Activated effector memory CD4-positive, alpha-beta T cell treated with Interleukin-2 at 50 U/mL for 16 hours (primary cell): ENCODE measurements around the gene ALG5.

Experiments
- DNase-seq: peaks from one replicate; pipeline ENCODE4 v3.0.0-alpha.2; 2020

The ALG5 gene, protein sequence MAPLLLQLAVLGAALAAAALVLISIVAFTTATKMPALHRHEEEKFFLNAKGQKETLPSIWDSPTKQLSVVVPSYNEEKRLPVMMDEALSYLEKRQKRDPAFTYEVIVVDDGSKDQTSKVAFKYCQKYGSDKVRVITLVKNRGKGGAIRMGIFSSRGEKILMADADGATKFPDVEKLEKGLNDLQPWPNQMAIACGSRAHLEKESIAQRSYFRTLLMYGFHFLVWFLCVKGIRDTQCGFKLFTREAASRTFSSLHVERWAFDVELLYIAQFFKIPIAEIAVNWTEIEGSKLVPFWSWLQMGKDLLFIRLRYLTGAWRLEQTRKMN

DNA sequence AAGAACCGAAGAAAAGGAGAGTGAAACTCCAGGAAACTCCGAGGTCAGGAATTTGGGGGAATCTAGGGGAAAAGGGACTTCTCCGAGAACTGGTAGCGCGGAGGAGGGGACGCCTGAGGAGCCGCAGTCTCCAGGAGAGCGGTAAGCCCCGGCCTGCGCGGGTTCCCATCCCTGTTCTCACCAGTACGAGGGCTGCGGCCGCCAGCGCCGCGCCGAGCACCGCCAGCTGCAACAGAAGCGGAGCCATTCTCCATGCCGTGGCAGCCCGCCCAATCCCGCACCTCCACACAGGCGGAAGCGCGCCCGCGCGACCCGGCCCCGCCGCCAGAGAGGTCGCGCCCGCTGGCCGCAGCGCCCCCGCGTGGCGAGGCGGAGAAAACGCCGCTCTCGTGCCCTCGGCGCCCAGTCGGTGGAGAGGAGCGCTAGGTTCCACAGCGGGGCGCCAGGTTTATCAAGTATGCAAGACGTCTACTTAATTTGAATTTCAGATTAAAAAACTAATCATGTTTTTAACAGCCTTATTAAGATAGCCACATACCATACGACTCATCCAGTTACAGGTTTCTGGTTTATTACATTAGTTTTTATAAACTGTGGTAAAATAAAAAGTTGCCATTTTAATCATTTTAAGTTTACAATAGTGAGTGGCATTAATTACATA, at the start of gene ALG5:
Gene ALG5 (minus strand): TSS at position 287 of the 661 bp plus-strand sequence. CDS start 40 bp downstream, at position 247.
- DNase-seq: peak; percentile 92

DNA sequence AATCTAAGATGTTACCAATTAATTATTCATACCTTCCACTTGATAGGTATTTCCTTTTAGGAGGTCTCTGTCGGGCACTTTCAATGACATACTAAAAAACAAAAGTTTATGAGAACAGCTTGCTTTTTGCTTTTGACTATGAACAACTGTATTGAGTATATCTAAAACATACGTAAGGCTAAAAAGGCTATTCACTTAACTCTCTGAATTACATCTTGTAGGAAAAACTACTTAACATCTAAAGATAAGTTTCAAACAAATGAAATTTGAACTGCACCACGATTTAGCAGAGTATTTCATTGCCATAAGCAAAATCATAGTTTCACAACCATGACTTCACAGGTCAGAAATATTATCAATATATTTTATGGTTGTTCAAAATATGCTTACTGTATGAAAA, 48.7 kb upstream of the ALG5 start:
- no peak for DNase-seq

DNA sequence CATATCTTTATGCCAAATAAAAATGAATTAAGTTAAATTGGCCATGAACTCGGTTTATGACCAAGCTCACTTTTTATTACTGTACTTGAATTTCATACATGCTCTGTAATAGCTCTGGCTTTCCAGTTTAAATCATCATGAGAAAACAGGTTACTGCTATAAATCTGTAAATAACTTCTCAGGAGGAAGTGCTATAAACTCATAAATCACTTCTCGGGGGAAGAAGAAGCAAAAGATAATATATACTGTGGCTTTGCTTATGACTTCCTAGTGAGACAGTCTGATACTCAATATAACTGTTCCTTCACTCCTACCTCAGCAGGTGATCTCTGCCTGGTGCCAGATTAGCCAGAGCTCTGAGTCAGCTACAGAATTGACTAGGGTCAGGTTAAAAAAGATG, 47.9 kb upstream of the ALG5 start:
- no peak for DNase-seq

DNA sequence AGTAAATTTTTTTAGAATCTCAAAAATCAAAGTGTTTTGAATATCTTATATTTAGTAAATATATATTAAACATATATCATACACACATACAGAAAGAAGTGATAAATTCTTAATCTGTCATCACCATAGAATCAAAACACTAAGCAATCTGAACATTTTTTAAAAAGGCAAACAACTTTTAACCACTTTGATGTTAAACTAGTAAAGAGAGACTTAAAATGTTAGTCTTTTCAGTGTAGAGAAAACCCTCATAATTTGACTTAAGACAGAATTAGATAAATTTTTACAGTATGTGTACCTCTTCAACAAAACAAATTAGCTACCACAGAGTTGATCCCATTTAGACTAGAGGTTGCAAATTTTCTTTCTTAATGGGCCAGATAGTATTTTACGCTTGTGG, 46.9 kb upstream of the ALG5 start:
- no peak for DNase-seq

DNA sequence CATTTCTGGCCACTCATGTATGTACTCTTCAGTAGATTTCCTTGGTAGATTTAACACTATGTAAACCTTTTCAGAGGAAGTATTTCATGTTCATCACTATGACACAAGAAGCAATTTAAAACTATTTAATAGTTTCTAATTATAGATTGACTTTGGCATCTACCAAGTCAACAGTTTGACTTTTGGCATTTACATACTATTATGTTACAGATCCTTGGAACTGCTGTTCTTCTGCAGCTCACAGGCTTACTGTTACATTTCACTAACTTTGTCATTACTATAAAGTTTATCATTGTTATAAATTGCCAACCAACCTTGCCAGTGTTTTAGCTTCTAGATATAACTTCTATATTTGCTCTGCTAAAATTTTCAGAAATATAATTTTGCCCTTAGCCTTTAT, 41.6 kb upstream of the ALG5 start:
- DNase-seq: no peak

DNA sequence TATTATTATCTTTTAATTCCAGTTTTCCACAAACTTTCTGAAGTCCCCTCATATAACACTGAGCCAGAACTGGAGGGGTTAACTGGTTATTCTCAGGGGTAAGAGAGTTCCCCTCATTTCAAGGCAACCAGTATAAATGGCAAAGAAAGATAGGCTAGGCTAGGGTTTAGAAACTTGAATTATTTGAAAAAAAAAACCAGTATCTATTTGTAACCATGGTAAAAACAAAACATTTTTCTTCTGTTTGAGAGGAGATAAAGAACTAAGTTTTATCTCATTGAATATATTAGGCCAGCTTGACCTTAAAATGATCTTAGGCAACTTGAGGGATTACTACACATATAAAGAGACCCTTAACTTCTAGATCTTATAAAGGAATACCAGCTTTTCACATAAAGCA, 40.8 kb upstream of the ALG5 start:
- no peak for DNase-seq

DNA sequence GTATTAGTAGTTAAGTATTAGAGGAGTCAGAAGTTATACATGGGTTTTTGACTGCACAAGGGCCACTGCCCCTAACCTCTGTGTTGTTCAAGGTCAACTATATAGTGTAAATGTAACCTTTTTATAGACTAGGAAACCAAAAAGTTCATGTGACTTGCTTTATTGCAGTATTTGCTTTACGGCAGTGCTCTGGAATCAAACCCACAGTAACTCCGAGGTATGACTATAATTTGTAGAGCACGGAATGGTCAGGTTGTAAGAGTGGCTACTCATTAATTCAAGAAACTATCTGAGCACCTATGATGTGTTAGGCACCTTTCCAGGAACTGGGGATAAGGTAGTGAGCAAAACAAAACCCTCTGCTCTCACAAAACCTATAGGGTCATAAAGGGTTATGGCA, 38.1 kb upstream of the ALG5 start:
- no peak for DNase-seq

DNA sequence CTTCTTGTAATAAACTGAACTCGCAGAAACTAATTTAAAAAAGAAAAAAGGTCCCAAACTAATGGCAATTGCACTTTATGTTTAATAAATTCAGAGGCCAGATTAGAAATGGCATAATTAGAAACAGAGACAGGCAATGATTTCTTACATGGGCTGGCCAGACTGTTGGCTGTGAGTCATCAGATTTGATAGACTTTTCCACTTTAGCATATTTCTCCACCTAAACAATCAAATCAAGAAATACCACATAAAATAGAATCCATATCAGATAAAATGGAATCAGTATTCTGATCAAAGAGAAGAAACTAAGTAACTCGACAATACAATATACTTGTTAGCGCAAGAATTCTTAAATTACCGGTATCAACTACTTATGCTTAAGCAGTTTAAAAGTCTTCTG, 30.5 kb upstream of the ALG5 start:
- no peak for DNase-seq

DNA sequence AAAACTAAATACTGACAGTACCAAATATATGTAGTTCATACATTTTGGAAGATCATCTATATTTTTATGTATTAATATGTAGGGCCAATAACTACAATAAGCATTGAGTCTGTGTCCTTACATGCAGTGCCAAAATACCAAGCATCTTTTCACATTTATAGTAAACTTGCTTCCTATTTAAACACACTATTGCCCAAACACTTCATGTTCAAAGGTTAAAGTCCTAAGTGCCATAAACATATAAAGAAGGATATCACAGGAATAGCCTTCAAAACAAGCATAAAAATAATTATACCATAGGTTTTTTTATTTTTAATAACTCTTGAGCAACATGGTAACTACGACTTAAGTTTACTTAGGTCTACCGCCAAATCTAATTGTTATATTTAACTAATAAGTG, 28.5 kb upstream of the ALG5 start:
- DNase-seq: no peak

DNA sequence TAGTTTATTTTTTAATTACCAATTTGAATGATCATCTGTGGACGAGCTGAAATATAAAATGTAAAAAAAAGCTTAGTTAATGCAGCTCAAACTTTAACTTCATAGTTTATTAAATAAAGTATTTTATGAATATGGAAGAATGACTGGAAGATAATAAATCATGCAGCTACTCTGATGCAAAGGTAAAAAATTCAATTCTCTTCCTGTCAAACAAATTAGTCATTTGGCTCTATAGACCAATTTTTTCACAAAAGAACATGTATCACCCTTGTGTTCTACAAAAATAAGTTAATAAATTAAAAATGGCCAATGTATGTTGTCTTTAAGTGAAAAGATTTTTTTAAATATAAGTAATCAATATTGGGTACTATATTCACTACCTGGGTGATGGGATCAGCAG, 27.6 kb upstream of the ALG5 start:
- DNase-seq: no peak

DNA sequence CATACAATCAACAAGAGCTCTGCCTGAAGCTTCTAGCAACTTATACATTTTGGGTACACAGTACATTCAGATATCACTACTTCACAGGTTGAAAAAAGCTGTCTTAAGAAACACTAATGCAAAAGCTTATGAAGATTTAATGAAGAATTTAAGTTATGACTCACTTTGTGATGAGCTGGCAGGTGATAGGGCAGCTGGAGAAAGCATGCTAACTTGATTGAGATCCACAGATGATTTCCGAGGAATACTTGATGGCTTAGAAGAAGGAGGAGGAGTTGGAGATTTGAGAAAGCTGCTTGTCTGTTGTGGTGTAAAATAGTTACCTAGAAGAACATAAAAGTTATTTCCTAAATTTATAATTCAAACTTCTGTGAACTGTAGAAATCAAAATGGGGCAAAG, 24.7 kb upstream of the ALG5 start:
- DNase-seq: no peak

DNA sequence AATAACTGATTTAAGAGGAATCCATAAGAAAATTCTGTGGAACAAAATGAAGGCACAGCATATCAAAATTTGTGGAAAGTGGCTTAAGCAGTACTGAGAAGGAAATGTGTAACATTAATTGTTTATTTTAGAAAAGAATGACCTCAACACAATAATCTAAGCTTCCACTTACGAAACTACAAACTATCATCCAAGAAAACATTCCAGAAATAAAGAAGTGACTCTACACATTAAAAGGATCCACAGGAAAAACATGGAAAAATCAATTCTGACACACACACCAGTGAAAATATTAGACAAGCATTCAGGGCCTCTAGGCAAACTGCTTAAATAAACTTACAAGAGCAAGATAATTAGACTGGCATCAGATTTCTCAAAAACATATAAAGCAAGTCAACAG, 15.5 kb upstream of the ALG5 start:
- no peak for DNase-seq

DNA sequence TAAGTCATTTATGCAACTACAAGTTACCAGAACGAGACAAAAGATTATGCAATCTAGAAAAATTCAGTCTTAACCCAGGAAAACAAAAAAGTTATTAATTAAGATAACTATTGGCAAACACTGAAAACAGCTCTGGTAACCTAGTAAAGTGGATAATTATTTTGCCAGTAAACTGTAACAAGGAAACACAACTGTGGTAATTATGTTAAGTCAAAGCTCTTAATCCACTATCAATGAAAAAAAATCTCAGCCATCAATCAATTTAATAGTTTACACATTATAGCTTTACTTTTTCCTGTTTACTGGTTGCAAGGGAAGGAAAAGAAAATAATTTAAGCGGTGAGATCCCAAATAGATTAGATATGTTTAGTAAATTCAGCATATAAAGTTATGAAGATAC, 12.6 kb upstream of the ALG5 start:
- no peak for DNase-seq

DNA sequence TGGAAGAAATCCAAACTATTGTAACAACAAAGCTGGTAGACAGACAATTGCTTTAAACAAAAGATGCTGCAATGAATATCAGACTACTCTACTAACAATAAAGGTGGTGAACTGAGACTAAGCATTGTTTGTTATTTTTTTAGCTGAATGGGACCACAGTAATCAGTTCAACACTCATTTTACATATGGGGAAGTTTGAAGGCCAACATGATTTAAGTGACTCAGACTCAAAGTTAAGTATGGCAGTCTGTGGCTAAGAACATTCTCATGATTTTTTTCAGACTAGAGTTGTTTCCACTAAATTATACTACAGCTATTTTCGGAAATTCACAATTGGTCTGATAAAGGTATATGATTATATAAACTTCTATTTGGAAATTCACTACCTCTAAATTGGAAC, 11.9 kb upstream of the ALG5 start:
- no peak for DNase-seq

DNA sequence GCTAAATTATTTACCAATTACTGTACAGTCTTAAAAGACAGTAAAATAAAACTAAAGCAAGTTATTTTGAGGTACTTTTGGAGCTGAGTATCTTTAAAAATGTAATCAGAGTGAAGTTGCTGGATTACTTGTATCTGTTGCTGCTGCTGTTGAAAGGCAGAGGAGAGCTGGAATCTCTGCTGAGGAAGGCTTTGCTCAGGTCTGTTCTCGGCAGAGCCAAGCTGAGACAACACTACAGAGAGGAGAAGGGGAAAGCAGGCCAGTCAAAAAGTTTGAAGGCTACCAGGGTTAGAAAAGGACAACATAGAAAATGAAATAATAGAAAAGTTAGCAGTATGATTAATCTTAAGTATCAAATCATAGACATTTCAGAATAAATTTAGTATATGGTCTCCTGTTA, 11.3 kb upstream of the ALG5 start:
- no peak for DNase-seq

DNA sequence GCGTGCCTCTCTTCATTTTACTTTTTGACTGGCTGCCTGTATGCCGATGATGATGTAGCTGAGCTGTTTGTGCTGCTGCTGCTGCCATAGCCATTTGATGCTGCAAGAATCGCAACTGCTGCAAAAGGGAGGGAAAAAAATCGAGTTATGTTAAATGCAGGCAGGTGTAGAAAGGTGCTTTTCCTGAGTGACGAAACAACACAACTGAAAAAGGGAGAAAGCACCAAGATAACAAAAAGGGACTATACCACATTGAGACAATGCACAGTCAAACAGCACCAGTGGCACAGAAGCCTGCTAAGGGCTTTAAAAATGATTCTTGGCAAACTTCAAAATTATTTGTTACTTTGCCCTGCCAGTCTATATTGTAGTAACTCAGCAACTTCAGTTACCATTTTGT, 10.6 kb upstream of the ALG5 start:
- DNase-seq: no peak

DNA sequence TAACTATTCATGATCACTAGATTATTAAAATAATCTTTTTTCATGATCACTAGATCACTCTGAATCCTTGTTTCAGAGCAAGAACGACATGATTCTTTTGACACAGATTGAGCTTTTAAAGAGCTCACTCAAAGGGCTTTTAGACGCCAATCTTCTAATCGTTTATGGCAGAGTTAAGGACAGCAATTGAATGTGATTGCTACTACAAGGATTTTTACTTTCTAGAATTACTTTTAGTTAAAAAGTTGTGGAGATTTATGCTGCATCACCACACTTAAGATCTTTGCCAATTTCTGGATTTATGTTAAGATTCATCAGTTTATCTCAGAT, 2.7 kb upstream of the ALG5 start:
- no peak for DNase-seq

DNA sequence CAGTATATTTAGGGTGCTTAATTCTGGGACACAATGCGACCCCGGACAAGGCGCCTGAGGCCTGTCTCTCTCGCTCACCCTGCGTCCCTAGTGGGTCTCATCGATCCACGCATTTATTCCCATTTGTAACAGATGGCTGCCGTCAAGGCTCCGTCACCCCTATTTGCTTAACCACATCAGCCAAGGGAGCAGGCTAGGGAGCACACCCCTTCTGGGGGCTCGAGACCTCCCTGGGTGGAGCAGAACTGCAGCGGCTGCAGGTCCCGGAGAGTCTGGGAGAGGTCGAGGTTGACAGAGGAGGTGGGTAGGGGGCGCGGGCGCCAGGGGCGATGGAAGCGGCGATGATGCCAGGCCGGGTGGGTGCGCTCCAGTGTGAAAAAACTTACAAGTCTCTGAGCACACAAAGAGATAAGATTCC, 507 bp downstream of the ALG5 start:
- peak; percentile 3 for DNase-seq

DNA sequence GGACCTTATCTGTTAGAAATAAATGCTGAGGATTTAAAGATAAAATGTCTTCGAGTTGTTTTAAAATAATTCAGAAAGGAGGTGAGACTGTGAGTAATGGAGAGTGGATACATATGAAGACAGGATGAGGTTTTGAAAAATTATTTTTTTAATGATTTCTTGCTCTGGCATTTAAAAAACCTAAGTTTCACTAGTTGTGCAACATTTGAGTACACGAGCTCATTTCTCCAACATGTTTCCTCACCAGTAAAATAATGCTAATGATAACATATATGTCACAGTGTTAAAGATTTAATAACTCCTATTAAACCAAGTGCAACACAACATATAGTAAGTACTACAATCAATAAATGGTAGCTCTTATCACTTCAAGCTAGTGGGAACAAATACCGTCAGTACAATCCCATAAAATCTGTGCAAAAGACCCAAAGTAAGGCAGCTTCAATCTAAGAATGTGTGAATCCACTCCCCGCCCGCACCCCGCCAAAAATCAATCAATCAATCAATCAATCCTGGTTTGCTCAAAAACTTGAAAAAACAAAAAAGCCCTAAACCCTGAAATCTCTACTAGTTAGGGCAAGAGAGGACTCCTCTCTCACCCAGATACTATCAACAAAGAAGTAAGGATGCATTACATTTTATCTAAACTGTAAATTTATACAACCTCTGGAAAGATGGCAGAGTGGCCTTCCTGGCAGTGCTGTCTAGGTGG, 1.3 kb downstream of the ALG5 start:
- no peak for DNase-seq

DNA sequence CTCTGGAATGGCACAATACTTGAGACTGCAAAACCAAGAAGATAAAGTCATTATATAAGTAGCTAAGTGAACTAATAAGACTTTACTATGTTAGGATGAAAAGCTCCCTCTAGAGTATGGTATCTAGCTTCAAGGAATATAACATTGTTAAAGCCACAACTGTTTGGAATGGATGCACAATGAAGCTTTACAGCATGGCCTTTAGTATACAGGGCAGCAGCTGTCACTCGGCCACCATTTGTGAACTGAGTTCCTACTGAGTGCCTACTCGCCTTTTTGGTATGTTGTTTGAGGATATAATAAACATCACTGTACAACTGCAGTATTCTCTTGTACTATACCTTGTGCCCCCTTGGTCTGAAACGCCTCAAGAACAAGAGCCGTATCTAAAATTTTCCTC, 6.8 kb downstream of the ALG5 start:
- DNase-seq: no peak

DNA sequence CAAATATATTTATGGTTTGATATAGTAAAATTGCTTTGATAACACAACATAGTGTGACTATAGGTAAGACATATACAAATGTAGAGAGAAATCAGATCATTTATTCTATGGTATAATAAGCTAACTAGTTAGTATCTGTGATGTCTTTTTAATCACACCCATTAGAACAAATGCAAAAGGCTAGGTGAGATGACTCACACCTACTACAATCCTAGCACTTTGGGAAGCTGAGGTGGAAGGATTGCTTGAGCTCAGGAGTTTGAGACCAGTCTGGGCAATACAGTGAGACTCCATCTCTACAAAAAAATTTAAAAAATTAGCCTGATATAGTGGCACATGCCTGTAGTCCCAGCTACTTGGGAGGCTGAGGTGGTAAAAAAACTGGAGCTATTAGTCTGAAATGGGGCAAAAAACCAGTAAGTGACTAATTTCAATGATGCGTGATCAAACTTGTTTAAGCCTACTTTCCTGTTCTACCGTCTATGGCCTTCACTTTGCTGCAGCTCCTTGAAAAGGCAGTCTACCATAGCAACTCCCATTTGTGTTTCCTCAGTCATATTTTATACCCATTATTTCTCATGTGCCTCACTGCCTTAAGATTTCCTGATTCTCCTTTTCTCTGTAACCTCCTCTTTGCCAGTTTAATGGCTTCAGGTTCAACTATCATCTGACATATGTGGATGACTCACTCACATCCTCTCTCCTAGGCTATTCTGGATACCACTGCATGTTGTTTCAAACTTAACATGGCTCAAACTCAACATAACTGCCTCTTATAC, 12.5 kb downstream of the ALG5 start:
- DNase-seq: no peak

DNA sequence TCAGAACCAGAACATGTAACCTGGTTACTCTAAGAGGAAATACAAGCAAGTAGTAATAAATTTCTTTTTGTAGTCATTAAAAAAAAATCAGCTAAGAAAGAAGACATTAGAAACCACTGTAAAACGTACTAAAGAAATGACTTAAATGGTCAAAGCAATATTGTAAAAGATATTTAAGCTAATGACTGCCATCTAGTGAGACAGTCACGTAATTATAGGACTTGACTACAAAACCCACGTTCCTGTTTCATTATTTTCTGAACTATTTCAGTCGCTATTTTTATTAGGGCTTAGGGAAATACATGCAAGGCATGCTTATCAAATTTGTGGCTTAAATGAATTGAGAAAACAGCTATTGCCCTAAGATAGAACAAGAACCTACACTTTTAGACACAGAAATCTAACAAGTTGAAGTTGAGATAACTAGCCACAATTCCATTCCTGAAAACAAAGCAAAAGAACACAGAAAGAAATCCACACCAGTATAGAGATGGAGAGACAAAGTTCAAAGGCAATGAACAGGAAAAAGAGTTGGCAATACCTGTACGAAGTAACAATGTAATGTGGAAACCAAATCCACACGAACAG, 17.9 kb downstream of the ALG5 start:
- no peak for DNase-seq

DNA sequence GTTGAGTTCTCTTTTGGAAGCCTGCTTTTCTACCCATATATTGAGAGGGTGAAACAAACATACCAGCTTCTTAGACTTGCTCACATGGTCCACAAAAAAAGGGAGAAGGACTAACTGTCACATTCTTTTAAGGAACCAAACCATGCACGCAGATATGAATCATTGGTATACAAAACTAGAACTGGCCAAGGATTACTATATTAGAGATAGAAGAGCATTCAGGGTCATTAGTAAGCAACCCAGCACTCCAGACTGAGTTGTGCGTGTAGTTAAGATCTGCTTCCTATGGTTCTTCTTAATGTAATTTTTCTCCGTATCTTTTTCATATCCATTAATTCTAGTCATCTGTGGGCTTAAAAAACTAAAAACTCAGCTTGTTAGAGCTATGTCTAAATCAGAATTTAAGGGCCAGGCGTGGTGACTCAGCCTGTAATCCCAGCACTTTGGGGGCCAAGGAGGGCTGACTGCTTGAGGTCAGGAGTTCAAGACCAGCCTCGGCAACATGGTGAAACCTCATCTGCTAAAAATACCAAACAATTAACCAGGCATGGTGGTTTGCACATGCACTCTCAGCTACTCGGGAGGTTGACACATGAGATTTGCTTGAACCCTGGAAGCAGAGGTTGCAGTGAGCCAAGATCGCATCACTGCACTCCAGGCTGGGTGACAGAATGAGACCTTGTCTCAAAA, 19.6 kb downstream of the ALG5 start:
- DNase-seq: no peak
